ENCODE measurements around the gene E2F4. TPM values are rescaled to one million over a fixed set of nuclear protein-coding genes. Genes with fewer than 3 reads are reported as not detected.

Gene E2F4
- polyA plus RNA-seq, 1 donor from 2014 or later = 73.7 TPM

GRCh38 chr16:67213197-67214019 lies 21.5 kb downstream of the E2F4 start:
- H3K4me1 Mint-ChIP-seq = no peaks in the 10 kb centered on the region
- no peaks in the 10 kb centered on the region for H3K27me3 Mint-ChIP-seq
- no peak overlapping the region for H3K27ac Mint-ChIP-seq
- H3K36me3 Mint-ChIP-seq = no peaks in the 10 kb centered on the region
- H3K9me3 Mint-ChIP-seq = no peaks in the 10 kb centered on the region
- no peak overlapping the region for H3K4me3 Mint-ChIP-seq

- H3K27ac Mint-ChIP-seq = no peak overlapping the region
Measured at GRCh38 chr16:67215706-67216105, 23.8 kb downstream of the E2F4 start.

GRCh38 chr16:67216612-67217490 lies 24.9 kb downstream of the E2F4 start:
- Mint-ChIP-seq H3K4me3 (no peak overlapping the region), H3K27me3 (no peaks in the 10 kb centered on the region), H3K4me1 (peaks cover 0 to 2% (median 0%) of the 10 kb centered on the region in 3 donors), H3K9me3 (no peaks in the 10 kb centered on the region), H3K36me3 (no peaks in the 10 kb centered on the region), H3K27ac (no peak overlapping the region)

More at GRCh38 chr16:67215706-67216105, 23.8 kb downstream of the E2F4 start:
- Mint-ChIP-seq H3K4me3 (no peak overlapping the region), H3K4me1 (no peaks in the 10 kb centered on the region), H3K9me3 (no peaks in the 10 kb centered on the region), H3K36me3 (no peaks in the 10 kb centered on the region), H3K27me3 (no peaks in the 10 kb centered on the region)

GRCh38 chr16:67223992-67224391 lies 32.0 kb downstream of the E2F4 start:
- no peaks in the 10 kb centered on the region for H3K9me3 Mint-ChIP-seq
- peaks cover 5 to 20% (median 13%) of the 10 kb centered on the region in 3 donors for H3K4me1 Mint-ChIP-seq
- H3K4me3 Mint-ChIP-seq = no peak overlapping the region
- H3K36me3 Mint-ChIP-seq = peaks cover 4% of the 10 kb centered on the region
- no peaks in the 10 kb centered on the region for H3K27me3 Mint-ChIP-seq
- no peak overlapping the region for H3K27ac Mint-ChIP-seq

DNA sequence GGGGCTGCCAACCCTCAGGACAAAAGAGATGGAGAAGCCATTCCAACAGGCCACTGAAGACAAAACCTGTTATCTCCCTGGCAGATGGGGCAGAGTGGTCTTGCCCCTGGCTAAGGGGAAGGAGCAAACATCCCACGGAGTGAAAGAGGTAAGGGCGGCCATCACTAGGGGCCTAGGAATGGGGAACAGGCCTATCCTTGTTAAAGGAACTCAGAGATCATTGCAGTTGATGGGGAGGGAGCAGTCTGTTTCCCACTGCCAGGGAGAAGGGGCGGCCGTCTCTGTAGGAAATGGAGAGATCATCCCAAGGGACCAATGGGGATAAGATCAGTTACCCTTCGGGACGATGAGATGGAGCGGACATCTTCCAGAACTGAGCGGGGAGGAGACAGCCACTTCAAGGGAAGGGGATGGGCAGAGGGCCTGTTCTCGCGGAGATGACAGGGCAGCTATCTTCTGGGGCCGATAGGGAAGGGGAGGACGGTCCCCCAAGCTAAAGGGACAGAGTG lies 34.4 kb downstream of the E2F4 start:
- Mint-ChIP-seq H3K36me3 (peaks cover 6% of the 10 kb centered on the region), H3K4me1 (peaks cover 5 to 18% (median 13%) of the 10 kb centered on the region in 3 donors), H3K9me3 (no peaks in the 10 kb centered on the region), H3K27ac (peak overlapping the region; percentile 81 to 97 (median 84)), H3K4me3 (peak overlapping the region; percentile 94 to 100 (median 97)), H3K27me3 (no peaks in the 10 kb centered on the region)

GRCh38 chr16:67226804-67227566 lies 35.0 kb downstream of the E2F4 start, which contains the start of gene TMEM208:
TSS of gene TMEM208 (plus strand) at chr16:67227130. CDS start at chr16:67227219, 89 bp downstream.
- Mint-ChIP-seq H3K27me3 (no peaks in the 10 kb centered on the region), H3K27ac (peak within 1 kb of the TSS; percentile 81 to 97 (median 84)), H3K4me1 (peaks cover 5 to 18% (median 13%) of the 10 kb centered on the region in 3 donors), H3K9me3 (no peaks in the 10 kb centered on the region), H3K36me3 (peaks cover 6% of the 10 kb centered on the region), H3K4me3 (peak within 1 kb of the TSS; percentile 94 to 100 (median 97))

DNA sequence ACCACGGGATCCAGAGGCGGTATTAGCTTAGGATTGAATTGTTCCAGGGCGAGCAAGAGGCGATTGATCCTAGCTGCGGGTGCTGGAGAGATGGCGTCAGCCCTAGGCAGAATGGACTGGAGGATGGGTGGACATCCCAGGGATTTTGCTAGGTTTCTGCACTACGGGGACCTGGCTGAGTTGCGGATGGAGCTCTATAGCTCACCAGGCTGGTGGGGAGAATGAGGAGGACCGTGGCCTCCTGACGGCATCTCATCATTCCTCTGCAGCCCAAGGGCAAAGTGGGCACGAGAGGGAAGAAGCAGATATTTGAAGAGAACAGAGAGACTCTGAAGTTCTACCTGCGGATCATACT lies 35.6 kb downstream of the E2F4 start:
- no peaks in the 10 kb centered on the region for H3K27me3 Mint-ChIP-seq
- H3K4me1 Mint-ChIP-seq = peaks cover 5 to 18% (median 13%) of the 10 kb centered on the region in 3 donors
- H3K27ac Mint-ChIP-seq = peak overlapping the region; percentile 81 to 97 (median 84)
- H3K4me3 Mint-ChIP-seq = peak overlapping the region; percentile 94 to 100 (median 97)
- H3K9me3 Mint-ChIP-seq = no peaks in the 10 kb centered on the region
- peaks cover 6% of the 10 kb centered on the region for H3K36me3 Mint-ChIP-seq

DNA sequence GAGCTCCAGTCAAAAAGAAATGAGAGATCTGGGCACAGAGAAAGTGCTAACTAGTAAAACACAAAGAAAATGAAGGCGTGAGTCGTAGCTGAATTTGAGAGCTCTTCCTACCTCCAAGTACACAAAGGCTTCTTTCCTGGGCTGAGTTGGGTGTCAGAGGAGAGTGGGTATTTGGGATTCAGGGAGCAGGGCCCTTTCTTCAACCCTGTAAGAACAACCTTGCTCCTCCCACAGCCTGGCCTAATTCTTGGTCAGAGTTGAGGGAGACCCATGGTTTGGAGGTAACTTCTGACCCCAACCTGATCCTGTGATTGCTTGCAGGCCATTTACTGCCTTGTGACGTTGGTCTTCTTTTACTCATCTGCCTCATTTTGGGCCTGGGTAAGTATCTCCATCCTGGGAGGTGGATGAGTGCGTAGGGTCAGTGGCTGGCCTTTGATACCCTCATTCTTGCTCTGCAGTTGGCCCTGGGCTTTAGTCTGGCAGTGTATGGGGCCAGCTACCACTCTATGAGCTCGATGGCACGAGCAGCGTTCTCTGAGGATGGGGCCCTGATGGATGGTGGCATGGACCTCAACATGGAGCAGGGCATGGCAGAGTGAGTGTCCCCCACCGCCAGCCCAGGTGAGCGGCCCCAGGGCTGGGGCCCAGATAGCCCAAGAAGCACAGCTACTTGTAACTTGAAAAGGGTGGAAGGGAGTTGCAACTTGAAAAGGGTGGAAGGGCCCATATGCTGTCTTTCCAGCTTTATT lies 36.3 kb downstream of the E2F4 start:
- peak overlapping the region in 1 of 3 donors; percentile 84 for H3K27ac Mint-ChIP-seq
- H3K36me3 Mint-ChIP-seq = peaks cover 6% of the 10 kb centered on the region
- peaks cover 5 to 18% (median 13%) of the 10 kb centered on the region in 3 donors for H3K4me1 Mint-ChIP-seq
- no peaks in the 10 kb centered on the region for H3K9me3 Mint-ChIP-seq
- H3K4me3 Mint-ChIP-seq = peak overlapping the region; percentile 94 to 100 (median 97)
- no peaks in the 10 kb centered on the region for H3K27me3 Mint-ChIP-seq

- Mint-ChIP-seq H3K4me1 (peaks cover 5 to 16% (median 13%) of the 10 kb centered on the region in 3 donors), H3K27me3 (no peaks in the 10 kb centered on the region), H3K27ac (peak overlapping the region in 1 of 3 donors; percentile 41), H3K36me3 (peaks cover 6% of the 10 kb centered on the region), H3K4me3 (peak overlapping the region; percentile 21 to 96 (median 52)), H3K9me3 (no peaks in the 10 kb centered on the region)
Measured at GRCh38 chr16:67228905-67229304, 37.0 kb downstream of the E2F4 start.

GRCh38 chr16:67229906-67230808 lies 38.2 kb downstream of the E2F4 start:
- H3K36me3 Mint-ChIP-seq = peaks cover 6% of the 10 kb centered on the region

GRCh38 chr16:67230809-67231660 lies 39.1 kb downstream of the E2F4 start:
- Mint-ChIP-seq H3K27ac (peak overlapping the region in 1 of 3 donors; percentile 30), H3K36me3 (peaks cover 5% of the 10 kb centered on the region), H3K9me3 (no peaks in the 10 kb centered on the region), H3K4me3 (no peak overlapping the region), H3K27me3 (no peaks in the 10 kb centered on the region), H3K4me1 (peaks cover 5 to 14% (median 9%) of the 10 kb centered on the region in 3 donors)

More at GRCh38 chr16:67229906-67230808, 38.2 kb downstream of the E2F4 start:
- Mint-ChIP-seq H3K9me3 (no peaks in the 10 kb centered on the region), H3K27me3 (no peaks in the 10 kb centered on the region), H3K4me3 (peak overlapping the region in 2 of 4 donors; percentile 13 to 96), H3K27ac (peak overlapping the region in 1 of 3 donors; percentile 30), H3K4me1 (peaks cover 5 to 16% (median 13%) of the 10 kb centered on the region in 3 donors)

GRCh38 chr16:67233596-67233995 lies 41.6 kb downstream of the E2F4 start:
- H3K27ac Mint-ChIP-seq = peak overlapping the region in 1 of 3 donors; percentile 51
- no peak overlapping the region for H3K4me3 Mint-ChIP-seq
- H3K36me3 Mint-ChIP-seq = peaks cover 6% of the 10 kb centered on the region
- H3K4me1 Mint-ChIP-seq = no peaks in the 10 kb centered on the region
- no peaks in the 10 kb centered on the region for H3K9me3 Mint-ChIP-seq
- no peaks in the 10 kb centered on the region for H3K27me3 Mint-ChIP-seq

All from IgD-negative memory B cell (primary cell).